Measurements from ENCODE around the gene TXNRD2.

TXNRD2 gene

DNA sequence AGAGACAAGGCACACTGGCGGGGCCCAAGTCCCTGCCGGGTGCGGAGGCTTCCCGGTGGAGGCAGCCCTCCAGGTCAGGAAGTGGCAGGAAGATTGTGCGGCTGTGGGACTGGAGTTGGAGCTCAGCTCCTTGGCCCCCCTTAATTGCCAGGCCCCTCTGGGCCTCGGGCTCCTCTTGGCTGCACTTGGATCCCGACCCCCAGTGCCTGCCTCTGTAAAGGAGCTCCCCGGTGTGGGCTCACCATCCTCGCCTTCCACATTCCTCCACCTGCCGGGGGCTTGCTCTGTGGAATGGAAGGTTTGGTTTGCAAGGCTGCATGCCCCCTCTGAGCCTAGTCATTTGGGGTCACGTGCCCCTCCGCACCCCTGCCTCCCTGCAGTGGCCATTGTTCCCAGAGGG lies 38.1 kb downstream of the TXNRD2 start:
- no peak for DNase-seq

DNA sequence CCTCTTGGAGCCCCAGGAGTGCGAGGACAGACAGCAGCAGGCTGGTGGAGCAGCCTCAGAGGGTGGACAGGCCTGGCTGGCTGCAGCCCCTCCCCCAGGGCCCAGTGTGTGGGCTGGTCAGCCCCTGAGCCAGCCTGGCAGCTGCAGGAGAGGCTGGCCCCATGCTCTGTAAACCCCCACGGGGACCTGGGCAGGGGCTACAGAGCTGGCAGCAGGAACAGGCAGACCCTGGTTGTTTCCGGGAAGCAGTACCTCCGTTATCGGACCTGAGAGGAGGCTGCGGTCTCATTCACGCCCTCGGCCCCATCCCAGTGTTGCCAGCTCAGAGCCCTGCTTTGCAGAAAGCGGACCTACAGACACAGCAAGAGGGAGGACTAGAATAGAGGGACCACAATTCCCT lies 38.6 kb downstream of the TXNRD2 start:
- DNase-seq = no peak

DNA sequence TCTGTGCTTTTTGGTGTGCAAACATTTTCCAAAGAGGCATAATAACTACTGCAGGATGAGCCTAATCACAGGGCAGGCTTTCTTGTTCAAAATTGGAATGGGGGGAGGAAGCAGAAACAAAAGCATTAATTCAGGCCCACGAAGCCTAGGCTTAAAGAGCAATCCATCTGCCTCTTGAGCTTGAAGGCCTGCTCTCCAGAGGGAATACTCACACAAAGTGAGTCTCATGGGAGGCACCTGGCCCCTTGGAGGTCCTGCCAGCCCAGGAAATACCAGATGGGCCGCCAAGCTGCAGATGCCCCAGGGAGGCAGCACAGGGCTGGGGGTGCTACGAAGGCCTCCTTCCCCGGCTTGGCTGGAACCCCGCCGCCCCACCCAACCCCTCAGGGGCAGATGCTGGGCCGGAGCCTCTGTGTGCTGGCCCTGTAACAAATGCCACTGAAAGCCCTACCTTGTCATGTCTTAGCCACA lies 39.3 kb downstream of the TXNRD2 start:
- DNase-seq = no peak

DNA sequence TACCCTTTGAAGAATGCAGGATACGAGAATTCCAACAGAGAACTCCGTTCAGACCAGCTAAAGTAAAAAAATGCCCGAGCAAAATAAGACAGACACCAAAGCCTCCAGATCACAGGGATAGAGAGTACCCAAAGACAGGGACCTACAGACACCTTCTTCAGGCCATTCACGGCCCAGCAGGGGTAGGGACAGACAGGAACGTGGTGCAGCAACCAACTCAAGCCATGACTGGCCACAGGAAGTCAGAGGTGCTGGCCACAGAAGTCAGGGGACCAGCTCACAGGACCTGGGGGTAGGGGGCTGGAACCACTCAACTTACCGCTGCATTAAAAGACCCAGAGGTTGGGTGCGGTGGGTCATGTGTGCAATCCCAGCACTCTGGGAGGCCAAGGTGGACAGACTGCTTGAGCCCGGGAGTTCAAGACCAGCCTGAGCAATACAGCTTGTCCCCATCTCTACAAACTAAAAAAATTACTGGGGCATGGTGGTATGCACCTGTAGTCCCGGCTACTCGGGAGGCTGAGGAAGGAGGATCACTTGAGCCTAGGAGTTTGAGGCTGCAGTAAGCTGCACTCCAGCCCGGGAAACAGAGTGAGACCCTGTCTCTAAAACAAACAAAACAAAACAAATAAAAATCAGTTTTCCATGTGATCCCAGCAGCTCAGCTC lies 39.9 kb downstream of the TXNRD2 start:
- DNase-seq = no peak

DNA sequence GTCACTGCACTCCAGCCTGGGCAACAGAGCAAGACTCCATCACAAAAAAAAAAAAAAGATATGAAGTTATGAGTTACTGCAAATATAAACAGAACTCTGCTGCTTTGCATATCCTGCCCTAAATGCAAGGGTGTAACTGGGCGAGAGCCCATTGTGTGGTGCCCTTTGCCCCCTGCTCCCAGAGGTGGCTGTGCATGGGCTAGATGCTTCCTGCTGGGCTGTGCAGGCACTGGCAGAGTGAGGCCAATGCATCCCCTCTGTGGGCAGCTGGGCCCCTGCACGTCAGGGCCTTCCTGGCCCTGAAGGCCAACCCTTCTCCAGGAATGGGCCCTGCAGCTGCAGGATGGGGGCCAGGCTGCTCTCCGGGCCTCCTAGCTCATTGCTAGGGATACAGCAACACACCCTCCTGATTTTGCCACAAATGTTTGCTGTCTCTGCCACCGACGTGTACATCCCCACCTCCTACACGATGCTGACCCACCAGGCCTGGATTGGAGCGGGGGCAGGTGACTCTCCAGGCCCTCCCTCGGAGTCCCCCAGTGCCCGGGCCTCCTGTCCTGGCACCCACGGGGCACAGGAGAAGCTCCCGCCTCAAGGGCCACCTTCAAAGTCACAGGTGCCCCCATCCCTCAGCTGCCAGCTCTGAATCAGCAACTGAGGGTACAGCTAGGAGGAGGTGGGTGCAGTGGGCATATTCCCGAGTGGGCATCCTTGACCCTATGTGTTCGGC lies 40.7 kb downstream of the TXNRD2 start:
- DNase-seq = no peak

DNA sequence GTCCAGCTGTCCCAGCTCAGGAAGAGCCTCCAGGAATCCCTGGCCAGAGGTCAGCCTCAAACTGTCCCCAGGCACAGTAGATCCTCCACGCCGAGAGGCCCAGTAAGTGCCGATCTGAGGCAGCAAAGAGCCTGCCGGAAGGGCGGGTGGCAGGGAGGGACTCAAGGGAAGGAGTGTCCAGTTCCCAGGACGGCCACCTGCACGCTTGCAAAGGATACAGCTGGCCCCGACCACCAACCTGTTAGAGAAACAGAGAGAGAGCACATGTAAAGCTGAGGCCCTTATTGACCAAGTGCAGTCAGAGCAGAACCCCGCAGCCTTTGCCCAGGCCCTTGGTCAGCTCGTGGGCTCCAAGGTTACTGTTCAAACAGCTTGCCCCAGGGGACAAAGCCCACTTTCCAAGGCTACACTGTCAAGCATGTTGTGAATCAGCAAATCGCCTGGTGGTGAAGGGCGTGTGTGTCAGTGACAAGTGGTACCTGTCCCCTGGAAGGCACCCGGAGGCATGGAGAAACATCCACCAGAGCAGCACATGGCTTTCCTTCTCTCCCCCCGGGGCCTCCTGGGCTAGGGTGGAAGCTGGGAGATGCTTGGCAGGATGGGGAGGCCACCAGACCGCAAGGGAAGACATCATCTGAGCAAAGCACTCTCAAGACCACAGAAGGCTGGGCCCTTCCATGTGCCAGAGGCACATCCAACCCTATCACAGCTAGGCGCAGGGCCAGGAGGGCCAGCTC lies 42.6 kb downstream of the TXNRD2 start:
- no peak for DNase-seq

DNA sequence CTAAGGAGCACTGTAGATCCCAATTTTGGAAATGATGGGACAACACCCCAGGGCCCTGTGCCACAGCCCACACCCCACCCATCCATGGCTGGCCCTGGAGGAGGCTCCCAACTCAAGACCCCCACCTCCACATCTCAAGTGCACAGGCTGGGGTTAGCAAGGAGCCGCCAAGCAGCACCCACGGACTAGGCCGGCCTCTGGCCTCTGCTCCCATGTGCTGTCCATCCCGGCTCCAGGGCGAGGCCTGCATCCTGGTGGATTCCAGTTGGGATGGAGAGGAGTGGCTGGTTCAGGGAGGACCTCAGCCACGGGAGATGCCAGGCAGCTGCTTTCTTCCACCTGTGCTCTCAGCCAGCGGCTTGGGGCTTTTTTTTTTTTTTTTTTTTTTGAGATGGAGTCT lies 43.5 kb downstream of the TXNRD2 start:
- no peak for DNase-seq

DNA sequence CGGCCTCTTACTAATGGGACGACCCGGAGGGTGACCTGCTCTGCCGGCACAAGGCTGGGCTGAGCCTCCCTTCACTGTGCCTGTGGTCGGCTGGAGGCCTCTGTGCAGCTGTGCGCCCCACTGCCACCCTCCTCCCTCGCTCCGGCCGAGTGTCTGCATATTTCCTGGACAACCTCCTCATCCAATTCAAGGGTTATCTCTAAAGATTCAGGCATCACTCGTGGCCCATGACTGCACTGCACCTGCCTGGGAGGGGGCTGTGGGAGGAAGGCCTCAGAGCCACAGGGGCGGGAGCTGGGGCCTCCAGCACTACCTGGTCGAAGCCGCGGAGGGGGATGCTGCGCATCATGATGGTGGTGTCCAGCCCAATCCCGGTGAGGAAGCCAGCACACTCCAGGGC lies 43.9 kb downstream of the TXNRD2 start:
- DNase-seq = no peak

DNA sequence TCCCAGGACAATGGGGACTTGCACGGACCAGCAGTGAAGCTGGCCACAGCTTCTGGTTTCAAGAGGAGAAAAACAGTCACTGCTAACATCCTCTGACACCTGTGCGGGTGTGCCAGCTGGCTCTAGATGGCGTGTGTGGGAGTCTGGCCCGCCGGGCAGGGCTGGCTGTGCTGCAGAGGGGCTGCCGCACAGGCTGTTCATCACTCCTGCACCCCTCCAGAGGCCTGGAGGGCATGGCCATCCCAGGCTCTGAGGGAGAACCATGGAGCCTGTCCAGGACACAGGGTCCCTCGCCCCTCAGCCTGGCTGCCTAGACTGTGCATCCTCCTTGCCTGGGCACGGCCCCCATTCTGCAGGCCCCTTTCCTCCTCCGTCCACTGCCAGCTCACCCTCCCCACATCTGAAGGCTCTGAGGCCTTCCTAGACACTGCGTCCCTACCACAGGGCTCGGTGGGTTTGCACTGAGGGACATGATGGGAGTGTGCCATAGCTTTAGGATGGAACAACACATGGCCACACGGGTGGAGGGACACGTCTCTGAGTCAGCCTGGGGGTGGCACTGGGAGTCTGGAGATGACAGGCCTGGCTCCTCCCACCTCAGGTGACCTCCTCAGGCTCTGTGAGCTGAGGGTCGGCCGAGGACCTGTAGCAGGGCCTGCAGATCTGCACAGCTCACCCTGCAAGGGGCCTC lies 44.8 kb downstream of the TXNRD2 start:
- DNase-seq = no peak

DNA sequence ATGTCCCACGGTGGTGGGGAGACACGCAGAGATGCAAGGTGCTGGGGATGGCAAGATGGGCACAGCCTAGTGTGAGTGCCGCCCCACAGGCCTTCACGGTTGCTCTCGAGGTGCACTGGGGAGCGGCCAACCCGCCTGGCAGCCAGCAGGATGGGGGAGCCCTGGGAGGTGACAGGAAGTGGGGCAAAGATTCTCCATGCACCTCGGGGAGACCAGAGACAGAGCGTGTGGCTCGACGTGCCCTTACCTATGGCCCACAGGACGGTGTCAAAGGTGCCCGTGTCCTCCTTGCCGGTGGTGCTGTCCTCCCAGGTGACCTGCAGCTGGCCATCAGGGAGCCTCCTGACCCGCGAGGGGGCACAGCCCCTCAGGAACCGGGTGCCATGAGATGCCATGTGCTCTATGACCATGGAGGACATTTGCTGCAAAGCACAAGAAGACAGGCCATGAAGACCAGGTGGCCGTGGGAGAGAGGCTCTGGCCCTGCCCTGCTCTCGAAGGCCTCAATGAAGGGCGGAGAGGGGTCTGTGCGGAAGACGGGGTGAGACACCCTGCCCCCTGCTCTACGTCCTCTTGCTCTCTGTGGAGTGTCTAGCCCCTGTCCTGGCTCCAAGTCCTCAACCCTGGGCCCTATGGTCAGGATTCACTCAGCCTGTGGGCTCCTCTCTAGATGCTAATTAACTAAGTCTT lies 46.3 kb downstream of the TXNRD2 start:
- DNase-seq = no peak

DNA sequence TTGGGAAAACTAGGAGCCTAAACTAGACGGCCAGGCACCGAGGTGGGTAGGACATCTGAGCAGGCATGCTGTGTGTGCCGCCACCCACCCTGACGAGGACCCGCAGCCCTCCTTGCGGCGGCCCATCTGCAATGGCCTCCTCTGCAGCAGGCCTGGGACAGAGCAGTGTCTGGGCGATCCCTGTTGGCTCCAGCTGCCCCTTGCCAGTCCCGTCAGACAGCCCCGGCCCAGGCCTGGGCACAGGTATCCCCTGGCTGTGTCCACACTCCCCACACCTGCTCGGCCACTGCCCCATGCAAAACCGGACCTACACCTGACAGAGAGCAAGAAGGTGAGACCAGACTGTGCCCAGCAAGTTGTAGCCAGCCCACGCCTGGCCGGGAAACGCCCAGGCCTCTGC lies 48.3 kb downstream of the TXNRD2 start:
- no peak for DNase-seq

DNA sequence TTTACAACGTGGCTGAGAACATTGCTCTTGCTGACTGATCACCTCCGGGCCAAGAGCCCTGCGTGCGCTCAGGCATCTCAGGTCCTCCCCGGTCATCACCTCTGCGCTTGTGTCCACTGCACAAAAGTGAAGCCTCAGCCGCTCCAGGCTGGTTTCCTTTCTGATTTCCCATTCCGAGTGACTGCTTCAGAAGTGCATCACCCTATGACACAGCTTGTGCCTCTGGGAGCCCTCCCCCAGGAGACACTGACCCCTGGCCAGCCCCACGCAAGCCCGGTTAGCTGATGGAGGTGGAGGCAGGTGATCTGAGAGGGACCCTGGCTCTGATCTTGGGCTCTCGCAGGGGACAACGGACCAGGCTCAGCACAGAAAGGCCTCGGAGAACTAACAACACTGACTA lies 48.7 kb downstream of the TXNRD2 start:
- DNase-seq = no peak

DNA sequence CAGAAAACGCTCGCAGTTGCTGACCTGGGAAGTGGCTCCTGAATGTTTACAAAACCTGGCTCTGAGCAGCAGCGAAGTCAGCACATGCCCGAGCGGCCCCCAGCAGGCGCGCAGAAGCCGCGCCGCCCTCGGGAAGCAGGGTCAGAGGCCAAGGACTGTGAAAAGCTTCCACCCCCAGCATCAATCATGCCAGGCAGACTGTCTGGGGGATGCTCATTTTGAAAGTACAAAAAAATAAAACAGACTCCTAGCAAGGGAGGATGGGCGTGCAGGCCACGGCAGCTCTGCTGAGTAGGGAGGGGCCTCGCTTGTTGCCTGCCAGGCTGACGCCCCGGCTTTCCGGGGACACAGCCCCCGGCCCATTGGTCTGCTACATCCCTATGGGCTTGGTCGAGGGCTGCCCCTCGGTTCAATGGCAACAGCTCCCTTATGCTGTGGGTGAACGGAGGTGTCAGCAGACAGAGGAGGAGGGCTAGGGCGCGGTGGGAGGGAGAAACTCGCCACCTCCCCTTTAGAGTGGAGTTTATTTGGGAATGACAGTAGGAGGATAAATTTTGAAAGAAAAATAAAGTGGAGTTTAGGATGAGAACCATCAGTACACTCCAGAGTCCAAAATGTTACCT lies 49.2 kb downstream of the TXNRD2 start:
- DNase-seq = peak; percentile 69

DNA sequence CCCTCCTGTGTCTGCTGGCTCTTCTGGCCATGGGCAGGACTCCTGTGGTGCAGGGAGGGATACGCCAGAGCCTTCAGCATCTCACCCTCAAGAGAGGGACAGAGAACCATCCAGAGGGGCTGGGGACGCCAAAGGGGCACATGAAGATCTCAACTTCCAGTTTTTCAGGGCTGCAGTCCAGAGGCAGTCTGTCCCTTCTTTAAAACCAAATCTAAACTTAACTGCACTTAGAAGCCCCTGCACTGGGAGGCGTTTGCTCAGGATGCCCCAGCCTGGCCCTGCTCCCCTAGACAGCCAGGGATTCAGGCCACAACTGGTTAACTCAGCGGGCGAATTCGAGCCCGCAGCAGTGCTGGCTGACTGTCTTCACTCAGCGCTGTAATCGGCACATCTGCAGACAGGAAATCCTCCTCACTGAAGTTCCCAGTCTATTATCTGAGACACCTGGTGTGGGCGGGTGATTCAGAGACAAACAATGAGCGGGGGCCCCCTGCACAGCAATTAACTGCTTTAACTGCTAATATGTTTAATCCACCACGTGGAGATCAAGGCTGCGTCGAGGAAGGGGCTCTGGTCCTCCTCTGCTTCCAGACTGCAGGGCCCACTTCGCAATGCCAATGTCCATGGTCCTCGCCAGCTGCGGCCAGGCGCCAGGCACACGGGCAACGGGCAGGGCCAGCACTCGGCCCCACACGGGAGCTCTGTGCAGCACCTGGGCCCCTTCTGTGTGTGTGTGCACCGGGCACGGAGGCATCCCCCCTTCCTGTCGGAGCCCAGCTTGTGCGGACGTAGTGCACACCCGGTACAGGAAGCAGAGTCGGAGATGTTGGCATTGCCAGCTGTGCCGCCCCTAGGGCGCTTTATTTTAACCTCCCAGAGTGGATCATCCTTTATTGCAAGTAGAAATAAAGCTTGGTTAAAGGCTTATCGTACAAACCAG lies 50.0 kb downstream of the TXNRD2 start:
- peak; percentile 92 for DNase-seq

DNA sequence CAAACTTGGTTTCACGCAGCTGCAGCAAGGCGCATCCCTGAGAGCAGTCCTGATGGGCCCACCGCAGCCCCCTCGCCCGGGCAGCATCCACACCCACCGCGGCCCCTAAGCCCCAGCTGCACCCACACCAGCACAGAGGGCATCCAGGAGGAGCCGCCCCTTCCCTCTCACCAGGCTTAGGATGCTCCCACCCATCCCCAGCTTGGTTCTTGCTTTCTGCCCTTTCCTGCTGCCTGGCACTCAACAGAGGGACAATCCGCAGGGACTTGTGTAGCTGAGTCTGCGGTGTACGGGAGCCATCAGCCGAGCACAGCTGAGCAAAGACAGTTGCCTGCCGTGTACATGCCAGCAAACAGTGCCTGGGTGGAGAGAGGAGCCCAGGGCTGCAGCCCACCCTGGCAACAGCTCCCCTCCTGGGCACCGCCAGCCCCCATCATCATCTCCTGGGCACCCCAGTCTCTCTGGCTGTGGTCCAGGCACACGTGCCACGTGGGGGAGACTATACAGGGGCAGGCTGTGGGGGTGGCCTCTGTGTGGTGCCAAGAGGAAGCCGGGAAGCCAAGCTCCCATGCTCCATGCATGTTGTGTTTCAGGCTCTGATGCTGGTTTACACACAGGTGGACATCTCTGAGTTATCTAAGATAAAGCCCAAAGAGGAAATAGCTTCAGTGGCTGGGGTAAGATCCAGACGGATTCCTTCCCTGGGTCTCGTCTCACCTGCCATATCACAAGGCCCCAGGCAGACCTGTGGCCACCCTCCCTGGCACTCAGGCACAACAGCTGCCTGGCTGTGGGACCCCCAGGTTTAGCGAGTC lies 50.9 kb downstream of the TXNRD2 start:
- no peak for DNase-seq

DNA sequence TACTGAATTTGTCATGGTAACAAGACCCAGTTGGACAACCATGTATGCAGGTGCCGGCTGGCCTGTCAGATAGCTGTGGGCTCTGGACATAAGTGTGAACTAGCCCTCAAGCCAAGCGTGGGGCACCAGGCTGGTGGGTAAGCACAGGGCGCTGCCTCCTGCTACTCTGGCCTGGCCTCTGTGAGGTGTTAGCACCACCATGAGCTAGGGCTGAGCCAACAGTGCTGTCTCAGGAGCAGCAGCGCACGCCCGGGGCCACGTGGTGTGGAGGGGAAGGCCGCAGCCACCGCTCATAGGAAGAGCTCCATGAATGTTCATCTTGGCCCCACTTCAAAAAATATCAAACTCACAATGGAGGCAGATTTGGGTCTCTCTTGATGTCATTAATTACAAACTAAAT lies 51.7 kb downstream of the TXNRD2 start:
- DNase-seq = peak; percentile 30

DNA sequence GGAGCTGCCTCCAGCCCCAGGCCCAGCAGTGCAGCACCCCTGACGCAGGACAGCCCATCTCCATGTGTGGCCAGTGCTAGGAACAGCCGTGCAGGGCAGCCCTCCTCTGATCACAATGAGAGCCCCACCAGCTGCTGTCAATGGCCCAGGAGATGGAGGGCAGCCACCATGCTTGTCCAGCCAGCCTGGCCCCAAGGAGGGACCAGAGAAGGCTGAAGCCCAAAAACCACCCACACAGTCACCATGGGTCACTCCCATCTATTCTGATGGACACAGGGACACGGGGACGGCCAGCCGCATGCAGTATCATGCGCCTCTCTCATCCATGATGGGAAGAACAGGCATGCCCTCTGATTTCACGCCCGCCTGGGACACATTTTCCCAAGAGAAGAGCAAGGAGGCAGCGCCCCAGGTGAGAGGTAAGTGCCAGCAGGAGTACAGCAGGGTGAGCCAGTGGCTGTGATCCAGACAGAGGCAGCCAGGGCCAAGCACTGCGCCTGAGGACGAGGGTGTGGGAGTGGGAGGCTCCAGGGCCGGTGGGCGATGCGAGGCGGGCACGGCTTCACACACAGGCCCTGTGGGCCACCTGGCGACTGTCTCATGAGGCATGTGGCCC lies 53.4 kb downstream of the TXNRD2 start:
- DNase-seq = no peak

DNA sequence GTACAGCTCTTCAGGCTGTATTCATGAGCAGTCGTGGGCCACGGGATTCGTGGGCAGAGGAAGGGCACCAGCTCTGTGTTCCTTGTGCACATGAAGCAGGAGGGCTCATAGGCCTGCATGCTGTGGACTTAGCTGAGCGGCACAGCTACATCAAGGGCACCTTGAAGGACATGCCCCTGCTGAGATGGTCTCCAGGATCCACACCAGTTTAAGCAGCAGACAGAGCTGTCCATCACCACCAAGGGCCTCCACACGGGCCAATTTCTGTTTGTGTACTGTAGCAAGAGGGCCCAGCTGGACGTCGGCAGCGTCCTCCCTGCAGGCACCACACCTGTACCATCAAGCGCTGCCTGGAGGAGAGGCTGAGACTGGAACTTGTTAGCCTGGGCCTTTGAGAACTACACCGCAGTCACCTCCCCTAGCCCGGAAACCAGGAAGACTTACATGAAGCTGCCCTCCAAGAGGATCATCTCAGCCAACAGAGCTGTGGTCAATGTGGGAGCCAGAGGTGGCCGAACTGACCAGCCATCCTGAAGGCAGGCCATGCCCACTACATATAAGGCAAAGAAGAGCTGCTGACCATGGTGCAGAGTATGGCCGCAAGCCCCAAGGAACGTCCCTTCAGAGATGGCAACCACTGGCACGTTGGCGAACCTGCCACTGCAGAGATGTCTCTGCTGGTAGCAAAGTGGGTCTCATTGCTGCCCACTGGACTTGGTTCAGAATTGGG lies 54.2 kb downstream of the TXNRD2 start:
- DNase-seq = no peak
